ENCODE results near the gene WDR46. TPM values are rescaled to one million over a fixed set of nuclear protein-coding genes. Genes with fewer than 3 reads are reported as not detected.
A peak's percentile ranks its signal among the peaks of the same experiment; 100 is the strongest.

The WDR46 gene
- total and polyA plus RNA-seq, 2 of the 13 experiments (the other 11 are each of a cell fraction or from before 2014, with no cell fraction given) = 47.4 to 105 TPM

GRCh38 chr6:33317419-33317668 is 28.3 kb upstream of the WDR46 start:
- no peak for ATAC-seq
- Histone ChIP-seq H3K79me2 (ENCODE audit: insufficient read depth, low read length) (peaks cover 31% of the 10 kb centered on the region), H3K9ac (ENCODE audit: insufficient read depth, low read depth, low read length) (peak overlapping the region; percentile 72; the same call in 1 of the 2 replicates), H3K27me3 (ENCODE audit: control insufficient read depth in 1 of 2, insufficient read depth in 2 of 2, low read length in 2 of 2) (no peaks in the 10 kb centered on the region; a peak in 2 of 5 replicates), H3K4me3 (replicated peaks in 1 of 3; ENCODE audit: insufficient read depth in 1 of 3, low read depth in 2 of 3, low read length in 3 of 3) (peak overlapping the region; percentile 71 to 79 (median 73); a peak in 5 of 6 replicates), H4K20me1 (ENCODE audit: insufficient read depth, low read length) (peaks cover 3% of the 10 kb centered on the region; the same call in 1 of the 2 replicates), H3K9me3 (ENCODE audit: low read length) (no peaks in the 10 kb centered on the region), H3K4me1 (ENCODE audit: insufficient read depth, low read length) (peaks cover 56% of the 10 kb centered on the region), H3K36me3 (replicated peaks in 1 of 2; ENCODE audit: control insufficient read depth in 1 of 2, insufficient read depth in 2 of 2, low read length in 2 of 2) (peaks cover 5 to 31% of the 10 kb centered on the region in 2 experiments), H2AFZ (ENCODE audit: low read length) (no peak overlapping the region), H3K27ac (ENCODE audit: extremely low read length, insufficient read depth, low read length) (peak overlapping the region; percentile 82), H3K4me2 (ENCODE audit: low read depth, low read length) (peak overlapping the region; percentile 72)
- intact Hi-C loops (cut with micrococcal nuclease; ENCODE audit: unreplicated experiment) (no loop called here), in situ Hi-C loops (cut with HindIII; ENCODE audit: extremely low pct_ligation_motif_present, low pct_unique_long_range_greater_than_20kb) (no loop called here)
- FAIRE-seq = no peak
- 0 out of 2 replicates have a peak, but pooled peaks have one; percentile 27 for TF ChIP-seq PATZ1 (CRISPR knock-in tag; IDR thresholded peaks at IDR 0.05)
- no peak for TF ChIP-seq ELK4 (CRISPR knock-in tag; IDR thresholded peaks at IDR 0.05; ENCODE audit: borderline replicate concordance)
- 0 out of 2 replicates have a peak, but pooled peaks have one; percentile 13 for TF ChIP-seq ZNF230 (CRISPR knock-in tag; IDR thresholded peaks at IDR 0.05)
- TF ChIP-seq BCLAF1 (IDR thresholded peaks at IDR 0.05) = no peak
- 2% methylated on average over 27 of the region's 27 CpGs for WGBS (ENCODE audit: low lambda C conversion rate)
- BruUV-seq (replicated peaks) = no TSS peak
- DNase-seq (ENCODE audit: low spot score) = no peak
- ChIA-PET POLR2A (interaction anchor here (0.5 to 3.9 kb wide), 27 partner anchors 8 to 1122 kb away, joined by 3 to 57 read pairs (median 6); partner anchors contain the start of genes B3GALT4, CUTA, PFDN6 and PHF1), CTCF (ENCODE audit: low intra/inter-chr PET ratio, low total read pairs) (no interaction called here)
